PFSK-1 (cell line): ENCODE data around the gene PRDM1.

Source experiments
- FOXP2 ChIP-seq: optimal IDR thresholded peaks from 2 replicates; pipeline ENCODE3; 2011; ENCODE audit warnings: borderline replicate concordance, control low read depth, inconsistent platforms; ENCODE audit not compliant: insufficient read depth; ENCODE audit errors: extremely low read length, extremely low read depth
- POLR2AphosphoS5 ChIP-seq: IDR thresholded peaks from 2 replicates; pipeline ENCODE4 v1.6.1; 2012; ENCODE audit warnings: low read depth, mild to moderate bottlenecking, control low read depth, low read length, moderate library complexity
- REST ChIP-seq, 2 experiments: IDR thresholded peaks; 2 replicates each; pipeline versions ENCODE4 v1.6.1 to v1.8.0; 2011 to 2012; ENCODE audit warnings: low read depth in 2 of 2, low read length in 2 of 2, control low read depth in 1 of 2, inconsistent platforms in 1 of 2, mild to moderate bottlenecking in 1 of 2, moderate library complexity in 1 of 2; ENCODE audit not compliant: insufficient read depth in 1 of 2
- SIN3A ChIP-seq: IDR thresholded peaks from 2 replicates; pipeline ENCODE4 v1.6.1; 2012; ENCODE audit warnings: mild to moderate bottlenecking, low read length, moderate library complexity, borderline replicate concordance; ENCODE audit not compliant: insufficient read depth
- TAF1 ChIP-seq: IDR thresholded peaks from 2 replicates; pipeline ENCODE4 v1.6.1; 2012; ENCODE audit warnings: low read length, control low read depth, borderline replicate concordance; ENCODE audit not compliant: insufficient read depth

PRDM1 gene

GRCh38 chr6:106094261-106094963 lies 8.3 kb downstream of the PRDM1 start:
- no peak for TF ChIP-seq SIN3A
- no peak for TF ChIP-seq FOXP2
- no peak for TF ChIP-seq POLR2AphosphoS5
- no peak for TF ChIP-seq TAF1
- no peak for TF ChIP-seq REST (IDR thresholded peaks at IDR 0.05; ENCODE audit: insufficient read depth in 1 of 2, low read depth in 2 of 2, low read length in 2 of 2)

GRCh38 chr6:106094964-106095335 lies 8.8 kb downstream of the PRDM1 start:
- no peak for TF ChIP-seq TAF1
- no peak for TF ChIP-seq FOXP2
- no peak for TF ChIP-seq REST (IDR thresholded peaks at IDR 0.05; ENCODE audit: insufficient read depth in 1 of 2, low read depth in 2 of 2, low read length in 2 of 2)
- no peak for TF ChIP-seq SIN3A
- TF ChIP-seq POLR2AphosphoS5, result no peak

- no peak for TF ChIP-seq FOXP2
- TF ChIP-seq TAF1, result no peak
- no peak for TF ChIP-seq SIN3A
- no peak for TF ChIP-seq REST (IDR thresholded peaks at IDR 0.05; ENCODE audit: insufficient read depth in 1 of 2, low read depth in 2 of 2, low read length in 2 of 2)
- no peak for TF ChIP-seq POLR2AphosphoS5
These were observed 11.5 kb downstream of the PRDM1 start for GRCh38 chr6:106097411-106098231.

GRCh38 chr6:106098383-106099234 lies 12.5 kb downstream of the PRDM1 start:
- TF ChIP-seq REST (IDR thresholded peaks at IDR 0.05; ENCODE audit: insufficient read depth in 1 of 2, low read depth in 2 of 2, low read length in 2 of 2) (no peak), SIN3A (no peak), TAF1 (no peak), POLR2AphosphoS5 (no peak)
